Measurements from ENCODE around the gene TMEFF1. TPM values are rescaled to one million over a fixed set of nuclear protein-coding genes. Genes with fewer than 3 reads are reported as not detected.

Gene TMEFF1
- total RNA-seq, 1 experiment from 2014 or later, result 3.3 TPM

DNA sequence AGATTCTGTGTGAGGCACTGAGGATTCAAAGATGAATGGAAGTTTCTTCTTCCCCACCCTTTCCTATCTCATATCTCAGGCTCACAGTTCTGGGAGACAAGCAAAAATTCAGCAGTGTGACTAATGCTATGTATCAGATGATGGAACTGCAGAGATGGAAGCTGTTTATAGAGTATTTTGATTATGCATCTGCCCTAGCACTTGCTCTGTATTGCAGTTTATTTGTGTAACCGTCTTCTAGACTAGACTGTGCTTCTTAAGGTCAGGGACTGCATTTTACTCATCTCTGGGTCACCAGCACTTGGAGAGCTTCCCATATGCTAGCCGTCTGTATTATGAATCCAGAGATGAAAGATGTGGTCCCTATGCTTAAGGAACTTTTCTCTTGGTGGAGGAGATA lies 117.5 kb downstream of the TMEFF1 start:
- Histone ChIP-seq H3K9ac (ENCODE audit: low read length) (no peak overlapping the region), H4K20me1 (ENCODE audit: insufficient read depth) (no peaks in the 10 kb centered on the region), H3K27me3 (ENCODE audit: insufficient read depth, low read length) (no peaks in the 10 kb centered on the region), H3K79me2 (ENCODE audit: insufficient read depth, low read length) (no peaks in the 10 kb centered on the region), H3K9me3 (ENCODE audit: control insufficient read depth in 1 of 2, insufficient read depth in 1 of 2, low read depth in 1 of 2, low read length in 2 of 2) (no peaks in the 10 kb centered on the region), H3K9me2 (ENCODE audit: insufficient read depth) (no peaks in the 10 kb centered on the region), H3K4me1 (ENCODE audit: control insufficient read depth in 1 of 2, insufficient read depth in 2 of 2, low read length in 2 of 2) (peaks cover 8 to 38% of the 10 kb centered on the region in 2 experiments; a peak in 3 of 4 replicates), H3K4me2 (ENCODE audit: low read length) (no peak overlapping the region), H3K36me3 (ENCODE audit: control insufficient read depth in 1 of 2, insufficient read depth in 2 of 2, low read length in 2 of 2) (no peaks in the 10 kb centered on the region), H3K27ac (ENCODE audit: low read depth, low read length) (no peak overlapping the region), H3K4me3 (replicated peaks in 1 of 2; ENCODE audit: low read depth in 1 of 2, low read length in 2 of 2) (no peak overlapping the region), H2AFZ (ENCODE audit: low read depth, low read length, poor library complexity, severe bottlenecking) (no peak overlapping the region)
- no peak for TF ChIP-seq JUND (IDR thresholded peaks at IDR 0.05)
- TF ChIP-seq, protein P1, sequence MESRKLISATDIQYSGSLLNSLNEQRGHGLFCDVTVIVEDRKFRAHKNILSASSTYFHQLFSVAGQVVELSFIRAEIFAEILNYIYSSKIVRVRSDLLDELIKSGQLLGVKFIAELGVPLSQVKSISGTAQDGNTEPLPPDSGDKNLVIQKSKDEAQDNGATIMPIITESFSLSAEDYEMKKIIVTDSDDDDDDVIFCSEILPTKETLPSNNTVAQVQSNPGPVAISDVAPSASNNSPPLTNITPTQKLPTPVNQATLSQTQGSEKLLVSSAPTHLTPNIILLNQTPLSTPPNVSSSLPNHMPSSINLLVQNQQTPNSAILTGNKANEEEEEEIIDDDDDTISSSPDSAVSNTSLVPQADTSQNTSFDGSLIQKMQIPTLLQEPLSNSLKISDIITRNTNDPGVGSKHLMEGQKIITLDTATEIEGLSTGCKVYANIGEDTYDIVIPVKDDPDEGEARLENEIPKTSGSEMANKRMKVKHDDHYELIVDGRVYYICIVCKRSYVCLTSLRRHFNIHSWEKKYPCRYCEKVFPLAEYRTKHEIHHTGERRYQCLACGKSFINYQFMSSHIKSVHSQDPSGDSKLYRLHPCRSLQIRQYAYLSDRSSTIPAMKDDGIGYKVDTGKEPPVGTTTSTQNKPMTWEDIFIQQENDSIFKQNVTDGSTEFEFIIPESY (IDR thresholded peaks at IDR 0.05; ENCODE audit: extremely low read depth, insufficient replicate concordance, low read length), result no peak
- TF ChIP-seq CBX3 (IDR thresholded peaks at IDR 0.05; ENCODE audit: low read depth), result no peak
- TF ChIP-seq SIN3A (IDR thresholded peaks at IDR 0.05; ENCODE audit: low read depth), result no peak
- TF ChIP-seq CEBPB (IDR thresholded peaks at IDR 0.05; ENCODE audit: low read depth), result no peak
- TF ChIP-seq SRF (IDR thresholded peaks at IDR 0.05; ENCODE audit: low read depth), result no peak
- no peak for TF ChIP-seq ATF3 (IDR thresholded peaks at IDR 0.05)
- no peak for TF ChIP-seq RAD21 (IDR thresholded peaks at IDR 0.05; ENCODE audit: low read depth)
- TF ChIP-seq EZH2 (IDR thresholded peaks at IDR 0.05), result no peak
- no peak for TF ChIP-seq ZNF274 (IDR thresholded peaks at IDR 0.05; ENCODE audit: low read depth, low read length)
- RAD21 ChIA-PET (ENCODE audit: low non-redundant PET in 1 of 2, low total read pairs in 2 of 2, uncharacterized antibody in 2 of 2, unreplicated experiment in 2 of 2), result no interaction called here
- CTCF ChIA-PET, result interaction anchor here (1.2 to 1.6 kb wide), 2 partner anchors 11 kb away, joined by 3 to 5 read pairs; no protein-coding TSS in a partner anchor
- ATAC-seq (no peak), DNase-seq (ENCODE audit: low read depth, low spot score) (no peak)
- intact Hi-C loops (cut with micrococcal nuclease), result no loop called here
- POLR2A ChIA-PET, result interaction anchor here (0.6 kb wide), 1 partner anchor 808 kb away, joined by 5 read pairs; the partner anchor contains the start of genes MRPL50 and ZNF189
- BruUV-seq (replicated peaks), result no TSS peak

Data from HCT116 (cell line).